ENCODE data around the gene IL2RG.

IL2RG gene

DNA sequence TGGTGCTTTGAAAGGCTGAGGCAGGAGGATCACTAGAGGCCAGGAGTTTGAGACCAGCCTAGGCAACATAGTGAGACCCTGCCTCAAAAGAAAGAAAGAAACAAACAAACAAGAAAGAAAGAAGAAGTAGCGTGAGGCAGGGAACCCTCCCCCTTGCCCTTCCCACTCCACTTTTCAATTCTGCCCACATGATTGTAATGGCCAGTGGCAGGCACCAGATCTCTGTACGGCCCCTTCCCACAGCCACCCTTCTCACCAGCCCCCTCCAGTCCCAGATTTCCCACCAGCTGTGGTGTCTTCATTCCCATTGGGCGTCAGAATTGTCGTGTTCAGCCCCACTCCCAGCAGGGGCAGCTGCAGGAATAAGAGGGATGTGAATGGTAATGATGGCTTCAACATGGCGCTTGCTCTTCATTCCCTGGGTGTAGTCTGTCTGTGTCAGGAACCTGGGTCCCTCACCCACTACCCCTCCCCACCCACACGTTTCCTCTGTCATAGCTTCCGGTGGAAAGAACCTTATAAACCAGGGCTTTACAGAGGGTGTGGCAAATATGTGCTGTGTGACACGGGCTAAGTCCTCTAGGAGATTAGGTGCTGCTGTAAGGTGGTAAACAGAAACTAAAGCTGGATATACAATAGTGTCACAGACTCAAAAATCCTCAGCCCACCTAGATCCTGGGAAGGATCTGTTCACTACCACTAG, at the start of gene IL2RG:
Gene IL2RG (minus strand): TSS at position 437 of the 703 bp plus-strand sequence. CDS start 38 bp downstream, at position 399.
- DNase-seq: no peak

GRCh38 chrX:71160475-71160874, 49.1 kb upstream of the IL2RG start:
- no peak for DNase-seq

- no peak for DNase-seq
Observed at GRCh38 chrX:71159335-71159734, 48.0 kb upstream of the IL2RG start.

- DNase-seq: no peak
Observed at GRCh38 chrX:71158603-71159002, 47.2 kb upstream of the IL2RG start.

DNA sequence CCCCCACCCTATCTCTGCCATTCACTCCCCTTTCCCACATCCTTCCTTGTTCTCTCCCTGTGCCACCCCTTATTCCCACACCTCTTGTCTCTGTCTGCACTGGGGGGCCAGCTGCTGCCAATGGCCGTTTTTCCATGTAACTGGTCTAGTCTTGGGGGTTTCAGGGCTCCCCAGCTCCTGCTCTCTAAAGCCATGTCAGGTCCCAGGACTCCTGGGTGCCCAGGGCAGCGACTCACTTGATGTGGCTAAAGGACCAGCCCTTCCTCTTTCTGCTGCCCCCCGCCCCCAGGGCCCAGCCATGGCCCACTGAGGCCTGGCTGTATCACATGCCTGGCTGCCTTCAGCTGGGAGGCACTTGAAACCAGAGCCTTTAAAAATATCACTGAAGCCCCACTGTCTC, 43.3 kb upstream of the IL2RG start:
- DNase-seq: no peak

- DNase-seq: no peak
Observed at GRCh38 chrX:71154196-71154595, 42.8 kb upstream of the IL2RG start.

GRCh38 chrX:71151366-71151765, 40.0 kb upstream of the IL2RG start:
- DNase-seq: no peak

DNA sequence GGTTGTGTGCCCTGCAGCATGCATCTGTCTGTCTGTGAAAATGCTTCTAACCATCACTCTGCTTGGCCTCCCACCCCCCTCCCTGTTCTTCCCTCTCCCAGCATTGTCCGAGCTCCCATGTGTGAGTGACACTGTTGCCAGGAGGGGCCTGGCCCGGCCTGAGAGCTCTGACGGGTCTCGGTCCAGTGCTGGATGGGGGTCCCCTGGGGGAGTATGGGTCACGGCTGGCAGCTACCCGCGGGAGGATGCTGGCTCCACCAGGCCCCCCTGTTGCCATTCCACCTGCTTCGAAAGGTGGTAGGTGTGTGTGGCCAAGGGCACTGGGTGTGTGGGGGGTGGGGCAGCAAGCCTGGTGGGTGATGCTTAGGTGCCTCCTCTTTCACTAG, 36.9 kb upstream of the IL2RG start:
- DNase-seq: no peak

DNA sequence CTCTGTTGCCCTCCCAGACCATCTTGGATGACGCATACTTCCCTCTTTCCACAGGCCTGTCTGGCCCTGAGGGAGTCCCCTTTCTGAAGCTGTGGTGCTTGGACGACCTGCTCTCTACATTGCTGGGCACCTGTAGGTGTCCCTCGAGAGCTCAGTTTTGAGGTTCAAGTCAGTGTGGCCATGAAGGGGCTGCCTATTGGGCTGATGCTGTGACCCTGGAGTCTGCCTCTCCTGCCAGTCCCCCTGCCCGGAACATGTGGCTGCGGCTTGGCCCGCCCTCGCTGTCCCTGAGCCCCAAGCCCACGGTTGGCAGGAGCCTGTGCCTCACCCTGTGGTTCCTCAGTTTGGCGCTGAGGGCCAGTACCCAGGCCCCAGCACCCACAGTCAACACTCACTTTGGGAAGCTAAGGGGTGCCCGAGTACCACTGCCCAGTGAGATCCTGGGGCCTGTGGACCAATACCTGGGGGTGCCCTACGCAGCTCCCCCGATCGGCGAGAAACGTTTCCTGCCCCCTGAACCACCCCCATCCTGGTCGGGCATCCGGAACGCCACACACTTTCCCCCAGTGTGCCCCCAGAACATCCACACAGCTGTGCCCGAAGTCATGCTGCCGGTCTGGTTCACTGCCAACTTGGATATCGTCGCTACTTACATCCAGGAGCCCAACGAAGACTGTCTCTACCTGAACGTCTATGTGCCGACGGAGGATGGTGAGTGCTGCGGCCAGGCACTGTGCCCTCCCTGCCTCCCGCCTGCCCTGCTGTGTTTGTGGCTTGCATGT, 36.3 kb upstream of the IL2RG start:
- DNase-seq: no peak

DNA sequence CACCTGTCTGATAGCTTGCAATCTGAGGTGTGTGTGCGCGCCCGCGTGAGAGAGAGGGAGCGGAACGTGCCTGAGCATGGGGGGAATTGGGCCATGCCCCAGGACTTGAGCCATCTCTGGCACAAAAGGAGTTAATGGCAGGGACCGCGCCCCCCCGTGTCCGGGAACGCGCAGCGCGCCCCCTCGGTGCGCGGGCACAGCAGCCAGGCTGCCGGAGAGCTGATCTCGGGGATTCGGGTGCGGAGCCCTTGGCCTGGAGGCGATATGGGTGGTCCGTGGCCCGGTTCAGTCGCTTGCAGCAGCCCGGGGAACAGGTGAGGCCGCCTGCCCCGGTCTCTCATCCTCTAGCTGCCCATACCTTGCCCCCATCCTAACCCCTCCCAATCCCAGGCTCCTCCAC, 33.3 kb upstream of the IL2RG start, which contains the start of gene NLGN3:
Gene NLGN3 (plus strand): TSS at position 191 of the 400 bp plus-strand sequence. CDS start 2,909 bp downstream, outside the sequence.
- no peak for DNase-seq

GRCh38 chrX:71143508-71143907, 32.1 kb upstream of the IL2RG start:
- no peak for DNase-seq

DNA sequence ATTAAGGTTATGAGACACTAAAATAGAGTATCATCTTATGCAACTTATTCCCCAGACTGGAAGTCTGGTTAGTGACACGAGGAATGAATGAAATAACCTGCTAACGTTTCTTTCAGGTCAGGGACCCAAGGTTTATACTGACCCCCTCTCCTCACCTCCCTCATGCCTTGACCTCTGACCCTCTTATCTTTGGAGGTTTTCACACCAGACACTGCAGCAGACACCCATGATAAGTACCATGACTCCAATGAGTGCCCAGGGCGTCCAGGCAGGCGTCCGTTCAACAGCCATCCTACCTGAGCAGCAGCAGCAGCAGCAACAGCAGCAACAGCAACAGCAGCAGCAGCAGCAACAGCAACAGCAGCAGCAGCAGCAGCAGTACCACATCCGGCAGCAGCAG, 29.1 kb upstream of the IL2RG start:
- no peak for DNase-seq

DNA sequence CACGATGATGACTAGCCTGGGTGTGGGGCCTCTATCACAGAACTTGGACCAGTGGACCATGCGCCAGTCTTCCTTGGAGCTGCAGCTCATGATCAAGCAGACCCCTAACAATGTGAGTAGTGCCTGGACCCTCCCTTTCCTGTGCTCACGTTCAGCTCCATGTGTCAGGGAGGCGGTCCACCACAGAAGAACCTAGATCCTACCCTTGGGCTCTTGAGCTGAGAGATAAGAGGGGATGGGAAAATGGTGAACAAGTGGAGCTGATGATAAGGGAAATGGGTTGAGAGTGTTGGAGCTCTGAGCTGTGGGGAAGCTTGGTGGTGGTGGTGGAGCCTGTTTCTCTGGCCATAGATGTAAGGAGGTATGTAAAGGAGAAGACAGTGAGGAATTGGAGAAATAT, 20.1 kb upstream of the IL2RG start:
- DNase-seq: no peak

DNA sequence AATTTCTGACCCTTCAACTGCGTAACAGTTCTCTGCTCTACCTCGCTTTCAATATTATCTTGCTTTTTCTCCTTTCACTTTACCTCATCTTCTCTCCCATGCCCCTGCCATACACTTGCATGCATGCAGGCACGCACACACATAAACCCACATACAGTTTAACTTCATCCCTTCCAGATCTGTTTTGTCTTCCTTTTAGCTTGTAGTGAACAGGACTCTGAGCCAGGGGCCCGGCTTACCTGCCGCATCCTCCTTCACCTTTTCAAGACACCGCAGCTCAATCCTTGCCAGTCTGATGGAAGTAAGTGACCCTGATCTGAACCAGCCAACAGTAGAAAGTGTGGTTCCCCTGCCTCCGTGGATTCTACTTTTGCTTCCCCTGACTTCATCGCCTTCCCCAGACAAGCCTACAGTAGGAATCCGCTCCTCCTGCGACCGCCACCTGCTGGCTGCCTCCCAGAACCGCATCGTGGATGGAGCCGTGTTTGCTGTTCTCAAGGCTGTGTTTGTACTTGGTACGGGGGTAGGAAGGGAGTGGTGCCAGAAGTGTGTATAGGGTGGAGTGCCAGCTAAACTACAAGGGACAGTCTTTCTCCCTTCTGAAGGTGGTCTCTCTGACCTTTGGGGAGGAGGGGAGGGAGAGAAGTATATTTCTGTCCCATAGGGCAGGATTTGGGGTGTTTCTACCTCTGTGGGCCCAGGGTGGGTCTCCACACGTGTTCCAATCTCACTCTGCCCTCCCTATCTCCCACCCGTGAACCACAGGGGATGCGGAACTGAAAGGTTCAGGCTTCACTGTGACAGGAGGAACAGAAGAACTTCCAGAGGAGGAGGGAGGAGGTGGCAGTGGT, 17.8 kb upstream of the IL2RG start:
- DNase-seq: no peak

DNA sequence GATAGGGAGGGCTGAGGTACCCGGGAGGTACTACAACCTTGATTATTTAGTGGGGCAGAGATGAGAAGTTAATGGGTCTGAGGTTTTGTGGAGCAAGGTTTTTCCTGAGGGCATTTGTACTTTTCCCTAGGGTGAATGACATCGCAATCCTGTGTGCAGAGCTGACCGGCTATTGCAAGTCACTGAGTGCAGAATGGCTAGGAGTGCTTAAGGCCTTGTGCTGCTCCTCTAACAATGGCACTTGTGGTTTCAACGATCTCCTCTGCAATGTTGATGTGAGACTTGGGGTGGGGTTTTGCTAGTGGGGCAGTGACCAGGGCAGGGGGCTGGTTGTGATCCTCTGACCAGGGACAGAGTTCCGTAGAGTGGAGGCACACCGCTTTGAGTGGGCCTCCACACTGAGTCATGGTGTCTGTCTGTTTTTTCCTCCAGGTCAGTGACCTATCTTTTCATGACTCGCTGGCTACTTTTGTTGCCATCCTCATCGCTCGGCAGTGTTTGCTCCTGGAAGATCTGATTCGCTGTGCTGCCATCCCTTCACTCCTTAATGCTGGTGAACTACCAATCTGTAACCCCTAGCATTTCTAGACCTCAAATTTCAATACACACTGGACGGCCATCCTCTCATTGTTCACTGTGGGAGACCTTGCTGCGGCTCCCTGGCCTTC, 16.9 kb upstream of the IL2RG start:
- DNase-seq: no peak

- DNase-seq: no peak
Observed at GRCh38 chrX:71118985-71119535, 7.7 kb upstream of the IL2RG start.

GRCh38 chrX:71118032-71118984, 6.9 kb upstream of the IL2RG start, which contains the start of gene MED12:
Gene MED12, plus strand, starts transcription at chrX:71118596. Its CDS starts 159 bp downstream, at chrX:71118755.
- DNase-seq: no peak

- no peak for DNase-seq
Observed at GRCh38 chrX:71117358-71117757, 6.0 kb upstream of the IL2RG start.

DNA sequence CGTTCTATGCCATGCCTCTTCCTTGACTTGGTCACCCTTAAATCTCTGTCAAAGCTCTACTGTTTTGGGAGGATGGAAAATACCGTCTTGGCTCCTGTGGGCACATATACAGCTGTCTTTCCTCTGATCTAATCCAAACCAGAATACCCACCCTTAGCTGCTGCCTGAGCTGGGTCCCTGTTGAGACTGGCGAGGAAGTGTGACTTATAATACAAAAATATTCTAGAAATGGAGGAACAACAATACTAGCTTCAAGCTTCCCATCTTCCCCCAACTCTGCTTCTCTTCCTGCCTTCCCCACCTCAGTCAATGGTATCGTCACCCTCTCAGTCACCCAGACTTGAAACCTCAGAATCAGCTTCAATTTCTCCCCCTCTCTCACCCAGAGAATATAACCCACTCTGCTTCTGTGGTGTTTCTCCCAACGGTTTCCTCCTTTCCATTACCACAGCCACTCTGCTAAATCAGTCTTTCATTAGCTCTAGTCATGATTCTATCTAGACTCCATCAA, 599 bp upstream of the IL2RG start:
- DNase-seq: no peak

DNA sequence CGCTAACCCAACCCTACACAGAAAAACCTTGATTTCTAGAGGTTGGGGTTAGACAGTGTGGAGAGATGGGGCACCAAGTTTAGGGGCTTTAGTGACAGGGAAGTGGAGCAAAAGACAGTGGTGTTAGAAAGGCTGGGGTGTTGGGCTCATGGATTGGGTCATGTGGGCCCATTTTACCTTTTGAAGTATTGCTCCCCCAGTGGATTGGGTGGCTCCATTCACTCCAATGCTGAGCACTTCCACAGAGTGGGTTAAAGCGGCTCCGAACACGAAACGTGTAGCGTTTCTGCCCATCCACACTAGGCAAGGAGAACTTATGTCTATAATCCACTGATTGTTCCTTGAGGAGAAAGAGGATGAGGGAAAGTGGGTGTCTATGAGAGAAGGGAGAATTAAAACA, 2.3 kb downstream of the IL2RG start:
- DNase-seq: no peak

DNA sequence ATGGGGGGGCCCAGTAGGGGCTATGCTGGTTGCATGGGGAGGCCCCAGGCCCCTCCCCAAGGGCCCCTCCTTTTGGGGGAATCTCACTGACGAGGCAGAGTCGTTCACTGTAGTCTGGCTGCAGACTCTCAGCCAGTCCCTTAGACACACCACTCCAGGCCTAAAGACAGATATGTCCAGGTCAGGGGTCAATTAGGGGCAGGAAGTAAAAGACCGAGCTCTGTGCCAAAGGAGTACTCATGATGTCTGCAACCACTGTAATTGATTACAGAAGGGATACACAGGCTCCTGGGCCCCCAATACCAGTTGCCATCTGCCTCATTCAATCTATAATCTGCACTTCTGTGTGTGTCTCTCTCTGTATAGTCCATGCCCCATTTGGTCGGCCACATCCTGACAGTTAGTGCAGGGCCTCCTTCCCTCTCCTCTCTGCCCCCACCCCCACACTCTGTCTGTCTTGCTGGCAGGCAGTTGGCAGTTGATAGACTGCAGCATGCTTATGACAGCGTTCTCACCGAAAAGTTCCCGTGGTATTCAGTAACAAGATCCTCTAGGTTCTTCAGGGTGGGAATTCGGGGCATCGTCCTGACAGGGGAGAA, 3.5 kb downstream of the IL2RG start:
- no peak for DNase-seq
